Measurements from ENCODE around the gene USE1.

GRCh38 chr19:17209126-17210036, 5.8 kb upstream of the USE1 start:
- TF ChIP-seq CTCF (IDR thresholded peaks at IDR 0.05) (no peak), POLR2A (IDR thresholded peaks at IDR 0.05) (no peak)
